Measurements from ENCODE around the gene PTPRF.

GRCh38 chr1:43600033-43601020 lies 69.6 kb downstream of the PTPRF start:
- TF ChIP-seq, protein P1, sequence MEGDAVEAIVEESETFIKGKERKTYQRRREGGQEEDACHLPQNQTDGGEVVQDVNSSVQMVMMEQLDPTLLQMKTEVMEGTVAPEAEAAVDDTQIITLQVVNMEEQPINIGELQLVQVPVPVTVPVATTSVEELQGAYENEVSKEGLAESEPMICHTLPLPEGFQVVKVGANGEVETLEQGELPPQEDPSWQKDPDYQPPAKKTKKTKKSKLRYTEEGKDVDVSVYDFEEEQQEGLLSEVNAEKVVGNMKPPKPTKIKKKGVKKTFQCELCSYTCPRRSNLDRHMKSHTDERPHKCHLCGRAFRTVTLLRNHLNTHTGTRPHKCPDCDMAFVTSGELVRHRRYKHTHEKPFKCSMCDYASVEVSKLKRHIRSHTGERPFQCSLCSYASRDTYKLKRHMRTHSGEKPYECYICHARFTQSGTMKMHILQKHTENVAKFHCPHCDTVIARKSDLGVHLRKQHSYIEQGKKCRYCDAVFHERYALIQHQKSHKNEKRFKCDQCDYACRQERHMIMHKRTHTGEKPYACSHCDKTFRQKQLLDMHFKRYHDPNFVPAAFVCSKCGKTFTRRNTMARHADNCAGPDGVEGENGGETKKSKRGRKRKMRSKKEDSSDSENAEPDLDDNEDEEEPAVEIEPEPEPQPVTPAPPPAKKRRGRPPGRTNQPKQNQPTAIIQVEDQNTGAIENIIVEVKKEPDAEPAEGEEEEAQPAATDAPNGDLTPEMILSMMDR (IDR thresholded peaks at IDR 0.05; ENCODE audit: low read depth, low read length), result no peak
- TF ChIP-seq EZH2phosphoT487 (IDR thresholded peaks at IDR 0.05; ENCODE audit: low read depth), result no peak

All from OCI-LY3 (cell line).